GM19240 (cell line): ENCODE measurements around the gene CBFA2T3.
"Not testable (repeated sequence)": the region's sequence is repeated elsewhere in the genome, so short reads cannot be mapped to it uniquely, and the experiment has no call there.

Experiments
- DNase-seq: peaks from one replicate; pipeline ENCODE4 v3.0.0; 2011; ENCODE audit warnings: low spot score; ENCODE audit not compliant: insufficient read length

Gene CBFA2T3

GRCh38 chr16:88893127-88893968, 83.7 kb downstream of the CBFA2T3 start:
- DNase-seq, result no peak

- no peak for DNase-seq
Observed at GRCh38 chr16:88892065-88892464, 84.9 kb downstream of the CBFA2T3 start.

- no peak for DNase-seq
Observed at GRCh38 chr16:88891083-88891482, 85.9 kb downstream of the CBFA2T3 start.

GRCh38 chr16:88889702-88890352, 87.2 kb downstream of the CBFA2T3 start:
- DNase-seq, result not testable (repeated sequence)

- DNase-seq, result no peak
Observed at GRCh38 chr16:88888461-88889387, 88.3 kb downstream of the CBFA2T3 start.

- no peak for DNase-seq
Observed at GRCh38 chr16:88888057-88888456, 89.0 kb downstream of the CBFA2T3 start.

- no peak for DNase-seq
Observed at GRCh38 chr16:88886845-88887521, 90.0 kb downstream of the CBFA2T3 start.

GRCh38 chr16:88886420-88886844, 90.6 kb downstream of the CBFA2T3 start:
- no peak for DNase-seq

GRCh38 chr16:88885693-88886280, 91.2 kb downstream of the CBFA2T3 start:
- DNase-seq, result no peak

GRCh38 chr16:88884569-88885271, 92.3 kb downstream of the CBFA2T3 start:
- no peak for DNase-seq

GRCh38 chr16:88883946-88884345, 93.1 kb downstream of the CBFA2T3 start:
- DNase-seq, result no peak

- no peak for DNase-seq
Observed at GRCh38 chr16:88883117-88883895, 93.7 kb downstream of the CBFA2T3 start.

GRCh38 chr16:88882358-88883030, 94.5 kb downstream of the CBFA2T3 start:
- DNase-seq, result no peak

- no peak for DNase-seq
Observed at GRCh38 chr16:88881675-88882357, 95.2 kb downstream of the CBFA2T3 start.

GRCh38 chr16:88881007-88881615, 95.9 kb downstream of the CBFA2T3 start:
- DNase-seq, result no peak

- DNase-seq, result no peak
Observed at GRCh38 chr16:88880226-88881006, 96.6 kb downstream of the CBFA2T3 start.

- no peak for DNase-seq
Observed at GRCh38 chr16:88879788-88880055, 97.3 kb downstream of the CBFA2T3 start.
